GM19043 (cell line): ENCODE results near the gene ZNF544.
"Not testable (repeated sequence)": the region's sequence is repeated elsewhere in the genome, so short reads cannot be mapped to it uniquely, and the experiment has no call there.

Experiments
- ATAC-seq: cut with Tn5 transposase; IDR thresholded peaks from one replicate; pipeline ENCODE4 v1.9.1; 2021; ENCODE audit warnings: low read depth; ENCODE audit not compliant: unreplicated experiment

Gene ZNF544

DNA sequence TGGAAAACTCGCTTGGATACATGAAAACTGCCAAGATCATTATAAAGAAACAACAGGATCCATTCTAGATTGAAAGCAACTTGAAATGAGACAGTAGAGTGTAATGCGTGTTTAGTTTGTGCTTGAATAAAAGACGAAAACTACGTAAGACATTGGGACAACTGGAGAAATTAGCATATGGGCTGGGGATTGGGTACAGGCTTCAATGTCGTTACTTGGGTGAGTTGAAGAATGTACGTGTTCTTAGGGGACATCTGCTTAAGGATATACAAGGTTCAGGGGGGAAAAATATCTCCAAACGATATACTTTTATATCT is 76.0 kb downstream of the ZNF544 start:
- ATAC-seq, result no peak

DNA sequence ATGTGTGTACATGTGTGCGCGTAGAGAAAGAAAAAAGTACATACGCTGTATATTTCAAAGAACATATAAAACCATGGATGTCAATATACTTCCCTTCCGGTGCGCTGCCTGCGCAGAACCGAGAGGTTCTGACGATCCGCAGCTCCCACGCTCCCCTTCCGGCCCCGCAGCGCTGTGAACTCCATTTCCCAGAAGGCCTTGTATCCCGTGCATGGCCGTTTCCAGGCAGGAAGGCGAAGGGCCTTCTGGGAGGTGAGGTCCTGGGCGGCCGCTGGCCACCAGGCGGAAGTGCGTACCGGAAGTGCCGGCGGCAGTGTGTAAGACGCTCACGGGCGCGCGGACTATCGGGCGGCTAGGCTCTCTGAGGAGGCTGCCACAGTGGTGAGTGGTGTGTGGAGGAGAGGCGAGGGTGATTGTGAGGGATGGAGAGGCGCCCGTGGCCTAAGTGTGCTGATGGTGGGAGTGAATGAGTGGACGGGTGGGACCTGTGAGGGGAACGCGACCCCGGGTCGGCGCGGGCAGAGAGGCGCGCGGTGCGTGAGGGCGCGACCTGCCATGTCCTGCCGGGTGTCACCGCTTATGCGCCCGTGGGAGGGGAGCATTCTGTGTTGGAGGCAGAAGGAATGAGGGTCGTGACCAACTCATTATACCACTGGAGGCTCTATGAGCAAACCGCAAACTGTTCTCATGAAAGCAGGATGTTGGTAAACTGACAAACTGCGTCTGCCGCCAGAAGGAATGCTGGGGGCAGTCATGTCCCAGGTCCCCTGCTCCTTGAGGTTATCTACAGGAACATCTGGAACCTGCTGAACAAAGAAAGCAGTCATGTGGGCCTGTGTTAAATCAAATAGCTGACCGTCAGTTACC is 76.6 kb downstream of the ZNF544 start, which contains the start of gene ERVK3-1:
TSS of gene ERVK3-1 (plus strand) at position 313 of the 867 bp plus-strand sequence. CDS start 6,792 bp downstream, outside the sequence.
- ATAC-seq, result peak; percentile 94

DNA sequence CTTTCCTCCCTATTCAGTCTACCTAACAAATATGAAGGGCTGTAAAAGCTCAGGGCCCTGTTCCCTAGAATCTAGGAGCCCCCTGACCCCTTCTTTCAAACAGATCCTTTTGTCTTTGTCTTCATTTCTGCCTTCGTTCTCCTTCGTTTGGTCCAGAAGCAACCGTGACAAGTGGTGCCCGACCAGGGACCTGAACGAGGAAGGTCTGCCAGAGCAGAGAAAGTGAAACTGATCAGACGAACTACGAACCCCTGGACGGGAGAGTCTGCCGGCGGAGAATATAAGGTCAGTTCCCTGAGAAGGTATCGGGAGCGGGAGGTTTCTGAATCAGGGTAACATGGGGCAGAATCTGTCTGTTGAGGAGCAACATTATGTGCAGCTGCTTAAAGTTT is 77.2 kb downstream of the ZNF544 start:
- ATAC-seq, result no peak

DNA sequence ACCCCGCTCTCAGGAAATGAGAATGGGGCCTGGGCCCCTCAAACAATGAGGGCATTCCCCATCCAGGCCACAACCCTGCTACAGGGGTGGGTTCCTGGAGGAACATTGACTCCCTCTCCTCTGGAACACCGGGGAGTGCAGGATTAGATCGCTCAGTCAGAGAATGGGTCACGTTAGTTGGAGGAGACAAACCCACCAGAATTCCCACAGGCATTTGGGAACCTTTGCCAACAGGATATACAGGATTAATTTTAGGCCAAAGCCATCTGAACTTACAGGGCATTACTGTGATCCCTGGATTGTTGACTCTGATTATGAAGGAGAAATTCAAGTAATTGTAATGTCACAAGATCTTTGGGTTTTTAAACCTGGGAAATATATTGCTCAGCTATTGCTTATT is 79.0 kb downstream of the ZNF544 start:
- ATAC-seq, result no peak

DNA sequence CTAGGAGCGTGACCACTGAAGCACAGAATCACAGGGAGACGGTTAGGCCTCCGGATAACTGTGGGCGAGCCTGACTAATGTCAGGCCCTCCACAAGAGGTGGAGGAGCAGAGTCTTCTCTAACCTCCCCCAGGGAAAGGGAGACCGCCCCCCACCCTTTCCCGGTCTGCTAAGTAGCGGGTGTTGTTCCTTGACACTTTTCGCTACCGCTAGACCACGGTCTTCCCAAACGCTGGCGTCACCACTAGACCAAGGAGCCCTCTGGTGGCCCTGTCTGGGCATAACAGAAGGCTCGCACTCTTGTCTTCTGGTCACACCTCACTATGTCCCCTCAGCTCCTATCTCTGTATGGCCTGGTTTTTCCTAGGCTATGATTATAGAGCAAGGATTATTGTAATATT is 82.0 kb downstream of the ZNF544 start:
- ATAC-seq, result not testable (repeated sequence)

DNA sequence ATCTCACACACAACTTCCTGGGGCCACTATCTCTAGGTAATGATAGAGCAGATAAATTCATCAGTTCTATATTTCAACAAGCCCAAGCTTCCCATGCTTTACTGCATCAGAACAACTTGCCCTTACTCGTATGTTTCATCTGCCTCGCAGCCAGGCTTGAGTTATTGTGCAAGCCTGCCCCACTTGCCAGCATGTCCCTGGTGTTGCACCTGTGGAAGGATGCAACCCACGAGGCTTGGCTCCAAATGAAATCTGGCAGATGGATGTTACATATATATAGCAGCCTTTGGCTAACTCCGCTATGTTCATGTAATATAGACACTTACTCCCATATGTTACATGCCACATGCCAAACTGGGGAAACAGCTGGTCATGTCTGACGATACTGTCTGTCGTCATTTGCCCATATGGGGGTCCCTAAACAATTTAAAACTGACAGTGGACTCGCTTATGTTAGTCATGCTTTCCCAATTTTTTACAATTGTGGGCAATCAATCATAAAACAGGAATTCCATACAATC is 82.7 kb downstream of the ZNF544 start:
- no peak for ATAC-seq
